GM19372 (cell line): ENCODE data around the gene TMEM18.

Source experiments
- ATAC-seq: cut with Tn5 transposase; IDR thresholded peaks from one replicate; pipeline ENCODE4 v1.9.1; 2021; ENCODE audit warnings: mild to moderate bottlenecking, low read depth, moderate library complexity; ENCODE audit not compliant: unreplicated experiment

TMEM18 gene

DNA sequence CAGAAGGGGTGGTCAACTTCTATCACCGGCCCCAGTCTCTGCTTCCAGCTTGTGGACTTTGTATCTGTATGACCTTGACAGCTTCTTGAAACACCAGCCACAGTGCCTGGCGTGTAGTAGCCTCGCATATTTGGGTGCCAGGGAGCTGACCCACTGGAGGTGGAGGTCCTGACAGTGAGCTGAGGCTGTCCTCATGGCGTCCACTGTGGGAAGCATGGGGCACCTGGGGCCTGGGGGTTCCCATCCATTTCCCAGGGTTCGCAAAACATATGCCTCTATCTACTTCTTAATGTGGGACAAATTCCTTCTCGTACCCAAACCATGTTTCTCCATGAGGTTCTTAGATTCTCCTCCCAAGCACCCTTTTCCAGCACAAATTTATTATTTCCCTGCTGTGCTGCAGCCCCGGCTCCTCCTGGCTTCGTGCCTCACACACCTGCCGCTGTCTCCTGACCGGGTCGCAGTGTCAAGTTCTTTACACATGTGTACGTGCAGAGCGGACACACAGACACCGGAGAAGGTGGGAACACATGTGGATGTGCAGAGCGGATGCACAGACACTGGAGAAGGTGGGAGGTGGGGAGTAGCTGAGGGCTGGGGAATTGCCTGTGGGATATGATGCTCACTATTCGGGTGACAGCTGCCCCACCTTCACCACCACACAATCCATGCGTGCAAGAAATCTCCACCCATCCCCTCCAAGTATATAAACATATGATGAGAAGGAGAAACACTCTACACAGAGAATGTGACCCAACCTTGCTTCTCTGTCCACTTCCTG, 23.4 kb downstream of the TMEM18 start:
- ATAC-seq = no peak

DNA sequence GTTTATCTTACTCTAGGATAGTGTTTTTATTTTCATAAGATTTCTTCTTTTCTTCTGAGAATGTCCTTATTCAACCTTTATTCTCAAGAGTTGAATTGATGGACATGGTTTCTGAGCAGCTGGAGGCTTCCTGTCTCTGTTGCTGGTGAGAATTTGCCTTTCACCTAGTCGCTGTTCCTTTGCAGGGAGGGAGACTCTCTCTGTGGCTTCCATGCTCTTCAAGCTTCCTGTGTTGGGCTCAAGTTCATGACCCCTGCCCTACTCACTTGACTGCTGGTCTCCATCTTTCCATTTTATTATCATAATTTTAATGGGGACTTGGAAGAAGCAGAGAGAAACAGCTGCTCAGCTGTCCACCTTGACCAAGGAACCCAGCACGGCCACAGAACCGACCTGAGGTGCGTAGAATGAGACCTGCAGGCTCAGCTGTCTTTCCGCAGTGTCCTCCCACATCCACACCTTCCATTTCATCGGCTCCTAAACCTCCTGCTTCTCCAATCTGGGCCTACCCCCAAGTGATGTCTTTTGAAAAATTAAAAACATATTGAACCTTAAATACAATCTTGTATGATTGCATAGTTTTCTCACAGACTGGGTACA, 24.2 kb downstream of the TMEM18 start:
- no peak for ATAC-seq

DNA sequence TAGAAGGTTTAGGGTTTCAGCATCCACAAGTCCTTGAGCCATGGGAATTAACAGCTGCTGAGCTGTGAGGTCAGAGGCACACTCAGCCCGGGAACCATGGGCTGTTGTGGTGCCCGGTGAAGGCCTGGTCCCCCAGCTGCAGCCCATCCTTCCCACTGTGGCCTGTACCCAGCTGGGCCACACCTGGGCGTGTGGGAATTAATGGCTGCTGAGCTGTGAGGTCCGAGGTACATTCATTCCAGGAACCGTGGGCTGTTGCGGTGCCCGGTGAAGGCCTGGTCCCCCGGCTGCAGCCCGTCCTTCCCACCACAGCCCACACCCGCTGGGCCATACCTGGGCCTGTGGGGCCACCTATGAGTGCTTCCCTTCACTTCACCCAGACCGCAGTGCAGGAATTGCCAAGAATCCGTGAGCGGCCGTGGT, 25.2 kb downstream of the TMEM18 start:
- ATAC-seq = no peak

DNA sequence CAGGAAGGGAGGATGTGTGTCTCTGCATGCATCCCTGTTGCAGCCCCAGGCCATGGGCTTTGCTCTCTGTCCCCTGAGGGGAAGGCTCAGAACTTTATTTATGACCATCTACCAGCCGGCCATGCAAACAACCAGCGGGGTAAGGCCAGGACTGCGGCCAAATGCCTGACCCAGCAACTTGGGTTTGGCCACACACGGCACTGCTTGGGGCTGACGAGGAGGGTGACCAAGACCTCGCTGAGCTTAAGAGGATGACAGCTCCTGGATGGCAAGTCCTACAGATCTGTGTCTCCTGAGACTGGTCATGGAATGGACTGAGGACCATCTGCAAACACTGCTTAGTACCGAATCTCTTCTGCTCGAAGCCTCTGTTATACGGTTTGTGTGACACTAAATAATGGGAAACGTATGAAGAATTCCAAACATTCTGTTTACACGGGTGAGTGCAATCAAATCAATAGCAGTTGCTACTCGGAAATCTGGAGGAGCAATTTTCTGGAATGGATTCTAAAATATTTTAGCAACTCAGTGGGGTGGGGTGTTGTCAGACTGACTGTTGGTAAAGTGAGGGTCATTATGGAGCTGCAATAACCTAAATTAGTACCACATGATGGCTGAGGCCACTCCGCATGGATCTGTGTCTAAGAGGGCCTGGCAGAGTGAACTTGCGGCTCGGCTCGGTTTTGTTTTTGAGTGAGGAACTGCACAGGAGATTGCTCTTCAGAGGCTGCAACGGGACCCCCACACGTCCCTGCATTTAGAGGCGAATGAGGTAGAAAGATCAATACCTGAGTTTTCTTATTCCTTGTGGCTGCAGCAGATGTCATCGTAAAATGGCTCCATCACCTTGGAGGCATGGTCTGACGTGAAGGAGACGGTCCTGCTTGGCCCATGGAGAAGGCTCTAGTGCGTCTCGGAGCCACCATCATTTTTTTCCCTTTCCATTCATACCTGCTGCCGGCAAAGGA, 26.6 kb downstream of the TMEM18 start:
- no peak for ATAC-seq

GRCh38 chr2:649426-650342, 27.5 kb downstream of the TMEM18 start:
- no peak for ATAC-seq

DNA sequence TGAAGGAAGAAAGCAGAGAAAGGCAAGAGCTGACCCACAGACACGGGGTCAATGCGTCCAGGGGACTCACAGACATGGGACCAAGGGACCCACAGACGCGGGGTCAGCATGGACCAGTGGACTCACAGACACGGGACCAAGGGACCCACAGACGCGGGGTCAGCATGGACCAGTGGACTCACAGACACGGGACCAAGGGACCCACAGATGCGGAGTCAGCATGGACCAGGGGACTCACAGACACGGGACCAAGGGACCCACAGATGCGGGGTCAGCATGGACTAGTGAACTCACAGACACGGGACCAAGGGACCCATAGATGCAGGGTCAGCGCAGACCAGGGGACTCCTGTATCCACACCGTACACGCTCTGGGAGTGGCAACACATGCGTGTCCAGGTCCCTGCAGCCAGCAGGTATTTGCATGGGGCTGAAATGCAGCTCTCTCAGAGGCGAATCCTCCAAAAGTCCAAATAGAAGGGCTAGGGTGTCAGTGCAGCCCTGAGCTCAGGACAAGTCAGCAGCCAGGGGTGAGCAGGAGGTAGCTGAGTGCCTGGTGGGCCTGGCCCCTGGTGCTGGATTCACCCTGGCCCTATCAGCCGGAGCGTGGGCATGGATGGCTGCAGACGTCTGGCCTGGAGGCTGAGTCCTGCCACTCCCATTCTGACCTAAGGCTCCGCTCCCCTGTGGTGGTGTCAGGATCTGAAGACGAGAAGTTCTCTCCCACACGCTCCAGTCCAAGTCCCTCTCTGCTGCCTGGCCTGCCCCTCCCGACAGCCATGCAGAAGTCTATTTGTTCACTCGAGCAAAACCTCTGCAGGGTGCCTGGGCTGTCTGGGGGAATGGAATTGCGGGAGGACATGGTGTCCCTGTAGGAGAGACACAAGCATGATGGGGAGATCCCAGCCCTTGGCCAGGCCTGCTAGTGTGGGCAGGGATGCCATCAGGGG, 28.5 kb downstream of the TMEM18 start:
- no peak for ATAC-seq

DNA sequence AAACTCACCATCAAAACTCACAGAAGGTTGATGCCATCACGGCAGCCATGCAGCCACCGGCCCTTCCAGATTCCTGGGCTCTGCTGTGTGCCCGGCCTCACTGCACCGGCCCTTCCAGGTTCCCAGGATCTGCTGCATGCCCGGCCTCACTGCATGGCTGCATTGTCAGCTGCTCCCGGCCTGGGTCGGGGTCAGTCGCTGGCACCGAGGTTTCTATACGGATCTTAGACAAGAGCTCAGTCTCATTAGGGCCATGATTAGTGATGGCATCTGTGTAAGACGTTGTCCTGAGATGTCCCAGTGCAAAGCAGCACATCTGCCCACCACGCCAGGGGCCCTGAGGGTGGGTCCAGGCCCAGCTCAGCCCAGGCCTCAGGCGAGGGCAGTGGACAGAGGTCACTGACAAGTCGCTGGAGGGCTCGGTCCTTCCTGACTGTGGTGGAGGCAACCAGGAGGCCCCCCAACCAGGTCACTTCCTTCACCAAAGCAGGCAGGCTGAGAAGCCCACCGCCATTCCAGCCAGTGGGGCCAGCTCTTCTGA, 29.4 kb downstream of the TMEM18 start:
- ATAC-seq = no peak

DNA sequence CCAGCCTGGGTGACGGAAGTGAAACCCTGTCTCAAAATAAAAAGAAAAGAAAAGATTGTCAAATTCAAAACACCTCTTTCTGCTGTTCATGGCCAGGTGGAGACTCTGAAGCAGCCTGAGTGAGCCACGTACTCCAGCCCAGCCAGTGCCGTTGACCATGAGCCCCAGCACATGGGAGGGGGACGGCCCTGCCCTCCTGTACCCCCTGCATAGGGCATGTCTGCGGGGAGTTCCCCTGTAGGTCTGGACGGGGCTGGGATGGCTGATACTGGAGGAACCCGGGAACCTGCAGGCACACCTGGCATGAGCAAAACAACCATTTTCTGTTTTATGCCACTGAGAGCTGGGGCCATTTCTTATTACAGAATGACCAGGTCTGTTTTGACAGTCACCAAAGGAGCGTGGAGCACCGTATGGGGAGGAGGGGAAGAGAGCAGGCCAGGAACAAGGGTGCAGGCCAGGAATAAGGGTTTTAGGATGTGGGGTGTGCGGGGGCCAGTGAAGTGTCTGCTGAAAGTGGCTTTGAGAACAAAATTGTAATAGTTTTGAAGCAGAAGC, 30.1 kb downstream of the TMEM18 start:
- ATAC-seq = no peak

GRCh38 chr2:644871-645270, 32.3 kb downstream of the TMEM18 start:
- ATAC-seq = no peak

DNA sequence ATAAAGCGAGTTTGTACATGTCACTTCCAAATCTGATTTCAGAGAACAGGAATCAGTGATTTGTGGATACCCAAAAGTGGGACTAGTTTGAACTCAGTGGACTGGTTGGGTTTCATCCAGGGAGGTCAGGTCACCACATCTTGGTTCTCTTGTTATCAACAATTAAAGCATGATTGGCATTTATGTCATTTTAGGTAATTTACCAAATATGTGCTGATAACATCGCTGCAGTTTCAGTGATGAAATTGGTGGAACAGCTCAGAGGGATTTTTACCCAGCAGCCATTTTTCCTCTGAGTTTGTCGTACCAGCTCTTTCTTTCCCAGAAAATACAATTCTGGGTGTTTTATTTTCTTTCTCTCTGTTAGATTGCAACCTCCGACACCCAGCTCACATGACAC, 33.4 kb downstream of the TMEM18 start:
- ATAC-seq = no peak

GRCh38 chr2:643334-643733, 33.9 kb downstream of the TMEM18 start:
- no peak for ATAC-seq

GRCh38 chr2:641872-642815, 35.1 kb downstream of the TMEM18 start:
- no peak for ATAC-seq

GRCh38 chr2:641164-641871, 35.9 kb downstream of the TMEM18 start:
- ATAC-seq = no peak

DNA sequence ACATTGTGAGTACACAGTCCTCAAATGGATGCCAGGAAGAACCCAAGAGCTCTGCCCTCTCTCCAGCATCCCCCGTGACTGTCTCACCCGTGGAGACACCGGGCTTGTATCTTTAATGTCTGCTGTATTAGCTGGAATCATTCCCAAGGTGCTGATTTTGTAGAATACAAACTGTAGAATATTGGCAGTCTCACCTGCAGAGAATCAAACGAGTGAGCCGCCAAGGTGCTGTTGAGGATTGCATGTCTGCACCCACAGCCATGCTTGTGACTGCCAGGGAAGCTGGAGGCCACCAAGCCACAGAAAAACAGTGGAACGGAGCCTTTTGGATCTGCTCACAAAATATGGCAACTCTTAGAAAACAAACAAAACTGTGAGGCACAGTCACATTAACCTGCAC, 37.5 kb downstream of the TMEM18 start:
- ATAC-seq = no peak

GRCh38 chr2:637804-638203, 39.4 kb downstream of the TMEM18 start:
- ATAC-seq = no peak

GRCh38 chr2:637406-637776, 39.8 kb downstream of the TMEM18 start:
- peak; percentile 9 for ATAC-seq
